Left forelimb (tissue), 1 donor: ENCODE results near the gene CD63.

Experiments used
- DNase-seq: peaks from one replicate; pipeline ENCODE4 v3.0.0-alpha.2; 2018; ENCODE audit warnings: low spot score

The CD63 gene

DNA sequence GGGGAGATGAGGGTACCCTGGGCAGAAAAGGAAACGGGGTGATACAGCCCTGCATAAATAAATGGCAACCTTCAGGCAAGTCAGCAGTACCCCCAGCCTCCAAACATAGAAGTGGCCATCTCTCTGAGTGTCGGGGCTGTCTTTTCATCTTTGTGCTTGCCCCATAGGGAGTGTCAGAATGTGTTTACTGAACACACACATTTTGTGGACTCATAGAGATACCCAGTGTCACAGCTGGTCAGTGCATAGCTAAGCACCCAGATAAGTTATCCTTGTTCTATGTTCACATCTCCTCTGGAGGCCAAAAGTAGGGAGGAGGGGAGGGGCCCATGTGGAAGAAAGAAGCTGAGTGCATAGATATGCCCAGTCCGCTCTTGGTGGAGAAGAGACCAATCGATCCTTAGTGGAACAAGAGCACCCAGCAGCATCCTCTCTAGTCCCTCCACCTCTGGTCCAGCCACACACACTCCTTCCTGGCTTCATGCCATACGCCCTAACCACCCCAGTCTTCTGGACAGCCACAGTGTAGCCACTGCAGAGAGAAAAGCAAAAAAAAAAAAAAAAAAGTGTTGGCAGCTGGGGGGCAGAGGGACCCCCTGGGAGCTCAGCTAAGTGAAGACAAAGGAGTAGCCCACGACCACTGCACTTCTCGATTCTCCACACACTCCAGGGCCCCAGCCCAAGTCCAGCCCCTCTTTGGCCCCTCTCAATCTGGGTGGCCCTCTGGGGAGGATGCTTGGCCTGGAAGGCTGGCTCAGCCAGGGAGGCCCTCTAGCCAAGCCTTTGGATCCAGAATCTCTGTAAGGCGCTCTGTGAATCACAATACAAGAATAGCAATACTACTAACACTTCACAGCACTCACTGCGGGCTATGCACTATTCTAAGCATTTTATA lies 23.7 kb downstream of the CD63 start:
- DNase-seq = no peak

DNA sequence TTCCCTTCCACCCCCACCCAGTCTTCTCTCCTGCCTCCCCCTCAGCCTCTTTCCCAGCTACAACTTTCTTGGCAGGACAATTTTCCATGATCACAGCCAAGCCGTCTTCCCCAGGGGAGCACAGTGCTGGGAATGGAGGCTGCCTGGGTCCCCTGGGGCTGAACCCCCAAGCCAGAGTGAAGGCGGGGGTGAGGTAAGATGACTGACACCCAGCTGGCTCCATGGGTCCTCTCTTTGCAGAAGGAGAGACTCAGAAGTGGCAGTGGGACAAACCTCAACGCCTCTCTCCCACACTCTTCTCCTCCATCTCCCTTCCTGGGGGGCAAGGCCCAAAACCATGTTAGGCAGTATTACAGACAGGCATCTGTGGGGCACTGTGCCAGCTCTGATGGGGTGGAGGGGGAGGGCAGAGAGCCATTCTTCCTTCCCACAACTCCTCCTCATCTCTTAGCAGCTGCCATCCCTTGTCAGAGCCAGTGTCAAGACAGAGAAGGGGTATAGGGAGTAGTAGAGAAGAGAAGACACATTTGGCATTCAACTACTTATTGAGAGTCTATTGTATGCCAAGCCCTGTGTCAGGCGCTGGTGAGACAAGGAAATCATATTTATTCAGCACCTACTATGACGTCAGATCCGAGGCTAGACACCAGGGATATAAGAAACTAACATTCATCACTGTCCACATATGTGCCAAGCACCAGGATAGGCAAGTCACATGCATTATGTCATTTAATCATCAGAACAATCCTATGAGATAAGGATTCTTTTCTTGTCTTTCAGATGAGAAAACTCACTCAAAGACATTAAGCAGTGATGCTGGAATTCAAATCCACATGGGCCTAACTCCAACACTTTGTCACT lies 24.7 kb downstream of the CD63 start:
- peak; percentile 78 for DNase-seq

DNA sequence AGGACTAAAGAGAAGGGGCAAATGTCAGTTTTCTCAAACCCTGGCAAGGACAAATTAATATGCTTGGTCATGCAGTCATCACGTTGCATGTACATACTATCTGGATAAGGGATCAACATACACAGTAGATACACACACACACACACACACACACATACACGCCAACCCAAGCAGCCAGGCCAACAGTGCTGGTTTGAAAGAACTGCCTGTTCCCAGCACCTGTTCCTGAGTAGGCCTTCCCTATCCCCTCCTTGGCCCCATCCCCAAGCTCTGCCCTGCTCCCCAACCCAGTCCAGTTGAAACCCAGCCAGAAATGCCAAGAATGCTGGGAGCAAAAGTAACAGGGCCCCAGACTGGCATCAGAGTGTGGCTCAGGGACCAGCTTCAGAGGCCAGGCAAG lies 25.5 kb downstream of the CD63 start:
- peak; percentile 77 for DNase-seq

DNA sequence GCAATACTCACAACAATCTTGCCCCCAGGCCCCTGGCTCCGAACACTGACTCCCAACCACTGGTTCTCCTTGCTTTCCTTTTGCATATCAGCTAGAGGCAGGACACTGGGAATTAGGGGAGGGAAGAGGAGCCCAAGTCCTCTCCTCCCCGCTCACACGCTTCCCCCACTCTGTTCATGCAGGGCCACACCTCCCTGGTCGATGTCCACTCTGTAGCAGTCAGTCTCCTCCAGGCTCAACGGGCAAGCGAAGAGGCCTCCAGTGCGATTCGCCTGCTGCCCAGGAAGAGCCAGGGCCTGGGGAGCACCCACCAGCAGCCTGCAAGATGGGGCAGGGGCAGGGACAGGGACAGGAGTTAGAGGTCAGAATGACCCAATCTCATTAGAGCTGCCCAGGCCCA lies 25.9 kb downstream of the CD63 start:
- no peak for DNase-seq

DNA sequence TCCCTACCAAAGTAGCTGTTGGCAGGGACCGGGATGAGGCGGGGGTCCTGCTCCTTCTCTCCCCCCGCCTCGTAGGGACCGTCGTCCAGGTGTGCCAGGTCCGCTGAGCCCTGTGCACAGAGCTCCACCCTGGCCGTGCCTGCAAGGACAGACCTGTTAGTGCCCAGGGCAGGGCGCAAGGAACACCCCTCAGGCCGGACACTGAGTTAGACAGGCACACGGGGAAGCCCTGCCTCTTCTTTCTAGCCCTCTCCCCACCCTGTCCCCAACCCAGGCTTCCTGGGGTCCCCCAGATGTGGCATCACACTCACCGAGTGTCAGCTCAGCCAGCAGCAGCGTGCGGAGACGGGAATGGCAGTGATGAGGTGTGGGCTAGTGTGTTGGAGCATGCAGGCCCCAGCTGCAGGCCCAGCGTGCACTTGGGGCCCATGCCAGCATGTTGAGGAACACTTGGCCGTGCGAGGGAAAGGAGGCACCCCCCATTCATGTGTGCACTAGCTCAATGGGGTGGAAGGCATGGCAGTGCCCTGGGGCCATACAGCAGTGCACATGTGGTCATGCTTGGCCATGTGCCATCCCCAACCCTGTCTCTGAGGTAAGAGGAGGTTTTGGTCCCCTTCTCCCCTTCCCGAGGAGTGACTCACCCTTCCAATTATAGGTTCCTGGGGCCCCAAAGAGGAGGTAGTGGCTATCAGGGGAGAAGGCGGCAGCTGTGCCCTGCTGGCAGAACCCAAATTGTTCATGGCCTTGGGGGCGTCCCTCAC lies 28.4 kb downstream of the CD63 start:
- DNase-seq = no peak

DNA sequence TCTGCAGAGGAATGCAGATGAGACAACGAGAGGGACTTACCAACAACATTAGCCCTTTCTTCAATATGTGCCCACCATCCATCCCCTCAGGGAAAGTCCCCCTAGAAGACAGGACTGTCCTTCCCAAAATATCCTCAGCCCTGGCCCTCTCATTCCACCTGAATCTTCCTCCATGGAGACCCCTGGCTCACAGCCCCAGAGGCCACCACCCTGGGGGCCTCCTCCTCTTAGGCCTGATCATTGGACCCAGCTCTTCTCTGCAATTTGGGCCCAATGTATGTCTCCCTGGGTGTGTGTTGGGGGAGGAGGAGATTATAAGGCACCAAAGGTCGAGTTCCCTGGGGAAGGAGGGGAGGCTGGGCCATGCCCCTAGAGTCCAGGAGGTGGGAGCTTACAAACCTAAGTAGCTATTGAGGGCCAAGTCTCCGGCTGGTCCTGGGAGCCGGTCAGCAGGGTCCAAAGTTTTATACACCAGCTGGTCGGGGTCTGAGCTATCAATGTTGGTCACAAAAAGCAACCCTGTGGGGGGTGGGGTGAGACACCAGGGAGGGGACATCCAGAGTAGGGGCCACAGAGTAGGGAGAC lies 29.2 kb downstream of the CD63 start:
- DNase-seq = no peak

DNA sequence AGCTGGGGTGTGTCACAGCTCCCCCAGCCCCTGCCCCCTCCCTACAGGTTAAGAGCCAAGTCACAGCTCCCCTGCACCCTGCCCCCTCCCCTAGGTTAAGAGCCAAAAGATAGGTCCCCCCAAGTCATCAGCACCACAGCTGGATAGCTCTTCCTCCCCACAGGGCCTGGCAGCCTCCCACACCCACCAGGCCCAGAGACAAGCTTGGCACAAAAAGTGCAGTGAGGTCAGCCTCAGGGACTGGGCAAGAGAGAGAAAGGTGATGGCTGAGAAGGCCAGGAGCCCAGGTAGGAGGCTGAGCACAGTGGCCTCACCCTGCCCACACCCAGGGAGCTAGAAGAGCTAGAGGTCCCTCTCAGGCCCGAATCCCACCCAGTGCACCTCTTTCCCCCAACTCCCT lies 29.8 kb downstream of the CD63 start:
- DNase-seq = no peak

DNA sequence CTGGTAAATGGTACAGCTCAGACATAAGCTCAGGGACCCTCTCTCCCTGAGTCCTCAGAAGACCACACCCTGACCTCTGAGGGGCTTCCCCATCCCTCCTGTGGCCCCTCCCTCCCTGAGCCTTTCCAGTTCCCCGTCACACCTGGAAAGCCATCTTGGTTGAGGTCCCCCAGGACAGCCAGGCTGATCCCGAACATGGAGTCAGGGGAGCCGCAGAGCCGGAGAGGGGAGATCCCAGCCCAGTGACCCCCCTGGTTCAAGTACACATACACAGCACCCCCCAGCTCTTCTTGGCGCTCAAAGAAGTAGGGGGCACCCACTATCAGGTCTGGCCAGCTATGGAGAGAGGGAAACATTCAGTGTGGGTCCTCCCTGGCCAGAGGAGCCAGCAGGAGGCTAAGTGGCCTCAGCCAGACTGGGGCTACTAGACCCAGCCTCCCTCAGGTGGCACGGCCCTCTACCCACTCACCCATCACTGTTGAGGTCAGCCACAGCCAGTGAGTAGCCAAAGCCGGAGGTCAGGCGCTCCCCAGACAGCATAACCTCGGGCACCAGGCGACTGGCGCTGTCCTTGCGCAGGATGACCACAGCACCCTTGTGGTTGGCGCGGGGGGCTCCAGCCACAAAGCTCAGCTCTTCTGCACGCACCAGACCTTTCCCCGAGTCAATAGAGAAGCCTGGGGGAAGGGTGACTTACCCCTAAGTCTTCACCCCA lies 30.4 kb downstream of the CD63 start:
- peak; percentile 59 for DNase-seq

DNA sequence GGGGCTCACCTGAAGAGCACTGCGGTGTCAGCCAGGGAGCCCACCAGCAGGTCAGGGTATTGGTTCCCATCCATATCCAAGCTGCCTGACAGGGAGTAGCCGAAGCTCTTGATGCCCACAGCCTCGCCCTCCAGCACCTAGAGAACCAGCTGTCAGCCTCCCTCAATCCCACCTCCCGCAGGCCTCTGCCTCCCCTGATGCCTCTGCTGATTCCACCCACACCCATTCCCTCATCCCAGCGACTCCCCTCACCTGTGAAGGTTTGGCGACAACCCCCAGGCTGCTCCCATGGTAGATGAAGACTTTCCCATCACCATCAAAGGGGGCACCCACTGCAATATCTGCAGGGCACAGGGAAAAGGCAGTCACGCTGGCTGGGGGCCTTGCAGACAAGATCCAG lies 31.1 kb downstream of the CD63 start:
- no peak for DNase-seq

DNA sequence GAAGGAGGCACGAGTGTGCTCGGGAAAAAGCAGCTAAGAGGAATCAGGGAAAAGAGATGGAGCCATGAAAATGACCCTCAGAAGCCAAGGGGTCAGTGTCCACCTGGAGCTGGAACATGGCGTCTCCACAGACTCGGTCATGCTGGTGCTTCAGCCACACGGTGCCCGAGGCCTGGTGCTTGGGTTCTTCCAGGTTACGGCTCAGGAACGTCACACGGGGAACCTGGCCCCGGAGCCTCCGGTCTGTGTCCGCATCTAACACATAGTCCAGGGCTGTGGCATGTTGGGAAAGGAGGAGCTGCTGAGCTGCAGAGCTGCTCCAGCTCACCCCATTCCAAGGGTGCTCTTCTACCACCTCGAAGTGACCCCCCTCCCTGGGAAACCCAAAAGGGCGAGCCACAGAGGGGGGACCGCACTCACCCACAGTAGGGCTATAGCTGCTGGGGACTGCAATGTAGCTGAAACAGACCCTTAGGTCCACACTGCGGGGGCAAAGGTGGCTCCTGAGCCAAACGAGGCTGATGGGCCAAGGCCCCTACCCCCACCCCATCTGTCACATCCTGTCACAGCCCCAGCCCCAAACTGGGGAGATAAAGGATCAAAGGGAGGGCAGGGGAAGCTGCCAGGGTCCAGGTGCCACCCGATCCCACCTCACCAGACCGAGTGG lies 31.9 kb downstream of the CD63 start:
- no peak for DNase-seq

DNA sequence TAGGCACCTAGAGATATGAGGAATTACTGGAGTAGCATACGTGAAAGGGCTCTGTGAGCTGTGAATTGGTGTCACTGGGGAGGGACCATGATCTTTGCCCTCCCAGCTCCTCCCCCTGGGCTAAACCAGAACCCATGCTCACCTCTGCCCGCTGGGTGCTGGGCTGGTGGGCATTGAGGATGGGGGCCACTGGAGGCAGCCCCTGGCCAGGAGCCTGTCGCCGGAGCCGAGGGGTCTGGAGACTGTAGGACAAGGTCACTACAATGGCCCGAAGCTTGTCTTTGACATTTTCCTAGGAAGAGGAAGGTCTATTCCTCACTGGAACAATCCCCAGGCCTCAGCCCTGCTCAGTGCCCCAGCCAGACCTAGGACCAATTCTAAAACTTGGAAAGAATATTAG lies 32.7 kb downstream of the CD63 start:
- DNase-seq = no peak

DNA sequence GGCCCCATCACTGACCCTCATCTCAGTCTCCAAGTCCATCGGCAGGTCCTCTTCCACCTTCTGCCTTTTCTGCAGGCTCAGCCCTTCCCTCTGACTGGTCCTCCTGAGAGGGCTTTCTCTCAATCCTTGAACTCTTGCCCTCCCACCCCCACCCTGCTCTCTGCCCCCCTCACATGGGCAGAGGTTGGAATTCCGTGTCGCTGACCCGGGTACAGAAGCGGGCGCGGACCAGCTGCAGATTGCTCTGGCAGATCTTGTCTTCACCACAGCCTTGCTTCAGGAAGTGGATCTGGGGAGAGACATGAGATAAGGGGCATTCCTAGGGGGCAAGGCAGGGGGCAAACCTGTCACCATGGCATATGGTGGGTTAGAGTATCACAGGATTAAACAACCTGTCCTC lies 33.5 kb downstream of the CD63 start:
- DNase-seq = no peak

DNA sequence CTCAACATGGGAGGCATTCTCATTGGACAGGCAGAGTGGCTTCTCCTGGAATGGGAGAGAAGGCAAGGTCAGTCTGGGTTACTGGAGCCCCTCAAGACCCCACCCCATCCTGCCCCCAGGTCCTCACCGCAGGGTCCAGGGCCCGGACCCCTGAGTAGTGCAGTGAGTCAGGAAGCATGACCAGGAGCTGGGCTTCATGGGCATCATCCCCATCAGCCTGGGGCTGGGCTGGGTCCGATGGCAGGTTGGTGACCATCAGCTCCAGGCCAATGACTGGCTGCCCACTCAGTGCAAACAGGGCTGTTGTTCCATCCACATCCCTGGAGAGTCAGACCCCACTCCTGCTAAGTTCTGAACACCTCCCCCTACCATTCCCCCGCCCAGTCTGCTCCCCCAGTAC lies 34.2 kb downstream of the CD63 start:
- DNase-seq = no peak

DNA sequence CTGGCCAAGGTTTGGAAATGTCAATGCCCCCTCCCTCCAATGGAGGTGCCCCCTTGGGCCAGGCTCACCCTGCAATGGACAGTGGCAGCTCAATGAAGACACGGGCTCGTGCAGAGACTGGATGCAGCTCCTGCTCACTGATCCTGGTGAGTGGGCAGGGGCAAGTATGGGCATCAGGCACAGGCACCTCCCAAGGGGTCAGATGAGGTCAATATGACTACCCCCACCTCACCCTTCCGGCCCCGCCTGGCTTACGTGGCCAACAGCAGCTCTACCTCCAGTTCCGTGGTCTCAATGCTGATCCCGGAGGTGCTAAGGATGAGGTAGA lies 34.7 kb downstream of the CD63 start:
- no peak for DNase-seq

DNA sequence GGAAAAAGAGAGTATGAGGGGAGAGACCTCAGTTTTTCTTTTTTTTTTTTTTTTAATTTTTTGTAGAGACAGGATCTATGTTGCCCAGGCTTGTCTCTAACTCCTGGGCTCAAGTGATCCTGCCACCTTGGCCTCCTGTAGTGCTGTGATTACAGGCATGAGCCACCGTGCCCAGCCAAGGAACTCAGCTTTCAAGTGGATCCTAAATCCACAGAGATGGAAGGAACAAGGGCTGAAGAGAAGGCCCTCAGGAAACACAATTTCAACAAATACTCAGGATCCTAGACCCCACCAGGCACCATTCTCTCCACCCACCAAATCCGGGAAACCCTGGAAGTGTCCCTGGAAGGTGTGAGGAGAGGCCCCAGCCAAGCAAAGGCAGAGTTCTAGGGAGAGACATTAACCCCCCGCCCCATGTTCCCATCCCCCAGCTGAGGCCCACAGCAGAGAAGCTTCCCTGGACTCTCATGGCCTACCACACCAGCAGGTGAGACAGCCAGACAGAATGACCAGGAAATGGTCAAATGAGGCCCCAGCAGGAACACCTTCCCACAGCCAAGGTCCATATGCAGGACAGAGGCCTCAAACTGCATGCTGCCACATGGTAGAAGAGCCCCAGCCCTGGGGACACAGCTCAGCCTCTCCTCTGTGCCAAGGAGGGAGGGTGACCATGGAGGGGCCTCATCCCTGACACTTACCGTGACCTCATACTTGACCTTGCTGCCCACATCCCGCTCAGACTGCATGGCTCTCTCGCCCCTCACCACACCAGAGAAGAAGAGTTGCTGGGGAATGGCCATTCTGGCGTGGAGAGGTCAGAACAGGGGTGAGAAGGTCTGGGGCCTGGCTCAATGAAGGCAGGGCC lies 35.3 kb downstream of the CD63 start:
- no peak for DNase-seq

DNA sequence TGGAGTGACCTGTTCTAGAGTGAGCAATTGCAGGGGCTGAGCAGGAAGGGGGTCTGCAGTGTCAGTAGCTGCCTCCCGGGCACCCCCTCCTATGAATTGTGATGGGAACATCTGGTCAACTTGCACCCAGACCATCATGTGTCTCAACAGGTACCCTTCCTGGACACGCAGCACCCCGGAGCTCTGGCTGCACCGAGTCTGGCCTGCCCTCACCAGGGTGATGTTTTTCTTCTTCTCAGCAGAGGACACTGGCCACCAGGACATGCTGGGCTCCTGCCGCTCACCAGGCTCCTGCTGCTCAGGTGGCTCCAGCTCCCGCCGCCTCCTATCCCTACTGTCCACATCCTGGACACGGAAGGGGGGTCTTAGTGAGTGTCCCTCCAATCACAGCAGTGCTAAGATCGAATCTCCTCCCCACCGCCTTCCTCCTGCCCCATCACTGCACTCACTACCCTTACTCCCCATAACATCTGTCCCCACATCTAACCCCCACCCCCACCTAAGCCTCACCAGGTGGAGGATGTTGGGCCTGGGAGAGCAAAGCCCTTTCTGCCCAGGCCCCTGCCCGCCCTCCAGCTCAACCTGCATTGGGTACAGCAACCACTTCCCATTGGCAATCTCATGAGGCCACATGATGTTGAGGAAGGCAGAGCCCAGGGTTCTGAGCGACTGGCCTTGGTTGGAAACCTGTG lies 36.0 kb downstream of the CD63 start:
- no peak for DNase-seq

DNA sequence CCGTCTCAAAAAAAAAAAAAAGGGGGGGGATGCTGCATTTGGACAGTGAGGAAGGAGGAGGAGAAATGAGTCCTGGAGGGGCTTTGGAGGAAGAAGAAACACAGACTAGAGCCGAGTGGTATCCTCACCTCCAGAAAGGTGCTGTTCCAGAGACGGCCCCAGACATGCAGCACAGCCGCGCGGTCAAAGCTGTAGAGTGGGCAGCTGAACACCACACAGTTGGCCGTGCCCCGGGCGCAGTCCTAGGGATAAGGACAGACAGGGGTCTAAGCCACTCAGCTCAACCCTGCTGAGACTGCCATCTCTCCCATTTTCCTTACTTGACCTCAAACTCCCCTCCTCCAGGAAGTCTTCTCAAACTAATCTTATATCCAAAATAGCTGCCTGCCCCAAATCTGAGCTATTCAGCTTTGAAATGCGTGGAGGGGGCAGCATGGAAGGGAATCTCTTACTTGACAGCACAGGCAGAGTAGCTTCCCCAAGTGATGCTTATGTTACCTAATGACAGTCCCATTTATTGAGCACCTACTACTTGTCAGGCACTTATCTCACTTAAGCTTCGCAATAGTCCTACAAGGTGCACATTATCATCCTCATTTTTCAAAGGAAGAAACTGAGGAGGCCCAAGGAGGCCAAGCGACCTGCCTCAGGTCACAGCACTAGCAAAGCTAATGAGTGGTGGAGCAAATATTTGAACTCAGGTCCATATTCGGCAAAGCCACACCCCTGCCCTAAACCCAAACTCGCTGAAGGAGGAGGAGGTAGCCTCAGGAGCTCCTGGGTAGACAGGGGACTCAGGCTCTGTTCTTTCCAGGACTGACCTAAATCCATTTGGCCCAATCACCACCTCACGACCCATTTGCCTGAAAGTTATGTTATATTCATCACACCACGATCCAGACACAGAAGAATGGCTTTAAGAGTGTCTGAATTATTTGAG lies 39.8 kb downstream of the CD63 start:
- DNase-seq = no peak

DNA sequence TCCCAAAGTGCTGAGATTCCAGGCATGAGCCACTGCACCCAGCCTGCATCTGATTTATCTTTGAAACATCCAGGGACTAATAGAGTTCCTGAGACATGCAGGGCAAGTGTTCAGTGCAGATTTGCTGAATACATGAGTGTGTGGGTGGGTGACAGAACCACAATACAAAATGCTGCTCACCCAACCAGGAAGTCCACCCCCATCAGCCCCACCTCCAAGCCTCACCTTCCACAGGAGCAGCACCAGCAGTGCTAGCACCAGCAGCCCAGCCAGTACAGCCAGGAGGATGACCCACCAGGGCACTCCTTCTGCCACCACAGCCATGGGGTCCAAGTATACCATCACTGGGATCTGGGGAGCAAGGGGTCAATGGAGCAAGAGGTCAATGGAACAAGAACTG lies 41.1 kb downstream of the CD63 start:
- no peak for DNase-seq
